AG09309 (cell line): ENCODE results near the gene PYGO1.
A peak's percentile ranks its signal among the peaks of the same experiment; 100 is the strongest.
"Not testable (repeated sequence)": the region's sequence is repeated elsewhere in the genome, so short reads cannot be mapped to it uniquely, and the experiment has no call there.

Experiments
- DNase-seq: peaks from one replicate; pipeline ENCODE4 v3.0.0-alpha.2; 2010; ENCODE audit warnings: low read depth
- H3K4me3 ChIP-seq: 2 replicates; pipeline ENCODE4 v1.5.1; 2011; ENCODE audit warnings: mild to moderate bottlenecking, low read depth, low read length, moderate library complexity; ENCODE audit not compliant: control insufficient read depth
- CTCF ChIP-seq: IDR thresholded peaks from 2 replicates; pipeline ENCODE4 v1.5.1; 2011; ENCODE audit warnings: mild to moderate bottlenecking, low read depth, low read length, inconsistent platforms; ENCODE audit not compliant: insufficient read depth, control insufficient read depth; ENCODE audit errors: missing control alignments

Gene PYGO1

GRCh38 chr15:55515991-55516776, 72.0 kb downstream of the PYGO1 start:
- DNase-seq, result no peak
- TF ChIP-seq CTCF, result no peak
- H3K4me3 ChIP-seq, result no peak overlapping the region

DNA sequence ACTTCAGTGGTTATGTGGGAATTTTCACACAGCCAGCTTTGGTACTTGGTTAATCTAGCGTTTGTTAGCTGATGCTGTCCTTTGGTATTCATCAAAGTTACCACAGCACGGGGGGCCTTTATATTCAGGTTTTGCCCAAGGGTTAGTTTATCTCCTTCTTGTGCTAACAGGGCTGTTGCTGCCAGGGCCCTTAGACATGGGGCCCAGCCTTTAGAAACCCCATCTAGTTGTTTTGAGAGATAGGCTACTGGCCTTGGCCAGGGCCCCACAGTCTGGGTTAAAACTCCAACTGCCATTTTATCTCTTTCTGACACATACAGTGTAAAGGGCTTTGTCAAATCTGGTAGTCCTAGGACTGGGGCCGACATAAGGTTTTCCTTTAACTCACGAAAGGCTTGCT, 72.7 kb downstream of the PYGO1 start:
- DNase-seq, result no peak
- TF ChIP-seq CTCF, result no peak
- H3K4me3 ChIP-seq, result no peak overlapping the region

DNA sequence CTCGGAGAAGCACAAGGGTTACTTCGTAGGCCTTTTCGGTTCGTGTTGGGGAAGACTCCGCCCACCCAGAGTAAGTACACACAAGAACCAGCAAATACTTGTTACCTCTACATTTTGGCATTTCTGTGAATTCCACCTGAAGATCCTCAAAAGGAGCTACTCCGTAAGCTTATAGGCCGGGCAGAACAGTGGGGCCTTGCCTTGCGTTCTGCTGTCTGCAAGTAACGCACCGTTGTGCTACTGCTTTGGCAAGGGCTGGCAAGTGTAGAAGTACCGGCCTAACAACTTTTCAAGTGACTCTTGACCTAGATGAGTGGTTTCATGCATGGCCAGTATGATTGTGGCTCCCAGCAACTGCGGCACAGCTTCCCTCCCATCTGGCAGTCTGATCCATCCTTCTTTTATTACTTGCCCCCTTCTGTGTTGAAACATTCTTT, 73.7 kb downstream of the PYGO1 start:
- TF ChIP-seq CTCF, result no peak
- DNase-seq, result no peak
- H3K4me3 ChIP-seq, result no peak overlapping the region

DNA sequence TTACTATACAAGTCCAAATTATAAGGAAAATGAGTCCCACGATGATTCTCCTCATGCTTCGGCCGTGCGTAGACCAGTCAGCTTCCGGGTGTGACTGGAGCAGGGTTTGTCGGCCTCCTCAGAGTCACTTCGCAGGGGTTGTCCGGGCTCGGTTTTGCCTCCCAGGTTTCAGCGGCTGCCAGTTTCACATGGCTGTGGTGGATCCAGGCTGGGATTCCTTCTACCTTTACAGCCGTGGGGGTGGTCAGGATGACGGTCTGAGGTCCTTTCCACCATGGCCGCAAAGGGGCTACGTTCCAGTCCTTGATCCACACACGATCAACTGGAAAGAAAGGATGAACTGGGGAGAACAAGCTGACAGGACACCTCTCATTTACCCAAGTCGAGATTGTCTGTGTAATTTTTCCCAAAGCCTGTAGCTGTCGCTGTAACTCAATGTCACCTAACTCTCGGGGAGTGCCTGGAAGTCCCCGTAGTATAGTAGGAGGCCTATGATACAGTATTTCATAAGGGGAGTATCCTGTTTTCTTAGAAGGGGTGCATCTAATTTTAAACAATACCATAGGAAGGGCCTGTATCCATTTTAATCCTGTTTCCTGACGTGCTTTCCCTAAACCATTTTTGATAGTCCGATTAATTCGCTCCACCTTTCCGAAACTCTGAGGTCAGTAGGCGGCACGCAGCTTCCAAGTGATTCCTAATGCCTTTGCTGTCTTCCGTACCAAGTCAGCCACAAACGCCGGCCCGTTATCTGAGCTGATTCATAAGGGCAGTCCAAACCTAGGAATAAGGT, 74.3 kb downstream of the PYGO1 start:
- not testable (repeated sequence) for H3K4me3 ChIP-seq, DNase-seq
- peak; percentile 49 for TF ChIP-seq CTCF

- TF ChIP-seq CTCF, result no peak
- H3K4me3 ChIP-seq, result no peak overlapping the region
- no peak for DNase-seq
Measured at GRCh38 chr15:55513152-55513551, 75.0 kb downstream of the PYGO1 start.

GRCh38 chr15:55507567-55507966, 80.6 kb downstream of the PYGO1 start:
- no peak for TF ChIP-seq CTCF
- no peak for DNase-seq
- no peak overlapping the region for H3K4me3 ChIP-seq

DNA sequence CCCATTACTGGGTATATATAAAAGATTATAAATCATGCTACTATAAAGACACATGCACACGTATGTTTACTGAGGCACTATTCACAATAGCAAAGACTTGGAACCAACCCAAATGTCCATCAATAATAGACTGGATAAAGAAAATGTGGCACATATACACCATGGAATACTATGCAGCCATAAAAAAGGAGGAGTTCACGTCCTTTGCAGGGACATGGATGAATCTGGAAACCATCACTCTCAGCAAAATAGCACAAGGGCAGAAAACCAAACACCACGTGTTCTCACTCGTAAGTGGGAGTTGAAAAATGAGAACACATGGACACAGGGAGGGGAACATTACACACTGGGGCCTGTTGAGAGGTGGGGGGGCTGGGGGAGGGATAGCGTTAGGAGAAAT, 82.7 kb downstream of the PYGO1 start:
- DNase-seq, H3K4me3 ChIP-seq: not testable (repeated sequence)
